Endothelial cell (in vitro differentiated cells): ENCODE data around the gene TMEM200B. TPM values are rescaled to one million over a fixed set of nuclear protein-coding genes. Genes with fewer than 3 reads are reported as not detected.
A peak's percentile ranks its signal among the peaks of the same experiment; 100 is the strongest.

Experiments
- DNase-seq: peaks from one replicate; pipeline ENCODE4 v3.0.0; 2021; ENCODE audit warnings: low spot score
- H3K27ac Mint-ChIP-seq: one replicate; pipeline ENCODE4 v1.8.0; 2021; ENCODE audit warnings: mixed read lengths, inconsistent platforms; ENCODE audit not compliant: unreplicated experiment
- H3K27me3 Mint-ChIP-seq: one replicate; pipeline ENCODE4 v1.8.0; 2021; ENCODE audit warnings: mild to moderate bottlenecking, moderate library complexity, mixed read lengths, inconsistent platforms; ENCODE audit not compliant: unreplicated experiment
- H3K36me3 Mint-ChIP-seq: one replicate; pipeline ENCODE4 v1.8.0; 2021; ENCODE audit warnings: mild to moderate bottlenecking, low read depth, mixed read lengths, inconsistent platforms; ENCODE audit not compliant: unreplicated experiment
- H3K4me1 Mint-ChIP-seq: one replicate; pipeline ENCODE4 v1.8.0; 2021; ENCODE audit warnings: mild to moderate bottlenecking, mixed read lengths, inconsistent platforms; ENCODE audit not compliant: unreplicated experiment
- H3K4me3 Mint-ChIP-seq: one replicate; pipeline ENCODE4 v1.8.0; 2021; ENCODE audit warnings: mild to moderate bottlenecking, mixed read lengths, inconsistent platforms; ENCODE audit not compliant: unreplicated experiment
- H3K9me3 Mint-ChIP-seq: one replicate; pipeline ENCODE4 v1.8.0; 2021; ENCODE audit warnings: mixed read lengths, inconsistent platforms; ENCODE audit not compliant: unreplicated experiment
- CTCF ChIP-seq: fragments of 200-600 bp; sonication (generic); IDR thresholded peaks from one replicate; pipeline ENCODE4 v1.5.0; 2021; ENCODE audit warnings: antibody characterized with exemption; ENCODE audit not compliant: unreplicated experiment
- total RNA-seq: library from RNA; stranded (reverse); fragmentation: NEBNext Ultra II Directional; extraction: Animal tissue kit (Norgen Biotek cat#: 25700); gene quantifications from one replicate; pipeline ENCODE4 v1.2.1, GENCODE V29; 2021; ENCODE audit not compliant: unreplicated experiment

The TMEM200B gene
- total RNA-seq, 1 donor from 2014 or later, result 0.95 TPM

DNA sequence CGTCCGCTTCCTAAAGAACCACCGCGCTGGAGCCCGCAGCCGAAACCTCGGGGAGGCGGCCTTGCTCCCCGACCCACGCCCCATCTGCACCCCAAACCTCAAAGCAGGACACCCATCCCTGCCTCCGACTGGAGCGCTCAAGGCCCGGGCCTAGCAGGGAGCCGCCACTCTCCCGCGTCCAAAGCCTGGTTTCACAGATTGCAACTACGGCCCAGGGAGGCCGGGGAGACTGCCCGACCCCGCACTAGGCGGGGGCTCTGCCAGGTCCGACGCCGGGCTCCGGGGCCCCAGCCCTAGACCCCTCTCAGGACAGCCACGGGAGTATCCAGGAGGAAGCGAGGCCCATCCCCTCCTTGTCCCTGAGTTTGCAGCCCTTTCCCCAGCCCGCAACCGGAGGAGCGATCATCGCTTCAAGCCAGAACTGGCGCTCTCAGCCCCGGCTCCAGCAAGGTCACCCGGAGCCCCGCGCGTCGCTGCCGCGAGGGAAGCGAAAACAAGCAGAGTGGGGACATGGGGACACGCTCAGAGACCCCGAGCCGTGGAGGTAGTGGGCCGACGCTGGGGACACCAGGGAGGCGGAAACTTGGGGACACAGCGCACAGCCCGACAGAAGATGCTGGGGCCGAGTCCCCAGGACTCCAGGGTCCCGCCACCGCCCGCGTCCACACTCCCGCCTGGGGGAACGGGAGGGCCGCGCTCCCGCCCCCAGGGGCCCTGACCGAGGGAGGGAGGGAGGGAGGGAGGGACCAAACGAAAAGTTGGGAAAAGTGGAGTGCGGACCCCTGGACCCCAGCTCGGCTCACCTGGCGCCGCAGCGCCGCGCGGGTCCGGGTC is 433 bp downstream of the TMEM200B start:
- peaks cover 15% of the 10 kb centered on the region for H3K36me3 Mint-ChIP-seq
- peaks cover 8% of the 10 kb centered on the region for H3K27me3 Mint-ChIP-seq
- no peaks in the 10 kb centered on the region for H3K9me3 Mint-ChIP-seq
- no peak for TF ChIP-seq CTCF
- H3K4me1 Mint-ChIP-seq, result peaks cover 6% of the 10 kb centered on the region
- peak overlapping the region; percentile 62 for H3K4me3 Mint-ChIP-seq
- no peak overlapping the region for H3K27ac Mint-ChIP-seq
- DNase-seq, result peak; percentile 49

GRCh38 chr1:29122682-29123052 is 1.0 kb downstream of the TMEM200B start:
- peak; percentile 15 for DNase-seq
- no peak for TF ChIP-seq CTCF
- H3K4me3 Mint-ChIP-seq, result no peak overlapping the region
- peaks cover 6% of the 10 kb centered on the region for H3K4me1 Mint-ChIP-seq
- H3K9me3 Mint-ChIP-seq, result no peaks in the 10 kb centered on the region
- peaks cover 16% of the 10 kb centered on the region for H3K36me3 Mint-ChIP-seq
- H3K27ac Mint-ChIP-seq, result no peak overlapping the region
- H3K27me3 Mint-ChIP-seq, result peaks cover 8% of the 10 kb centered on the region

- H3K4me1 Mint-ChIP-seq, result peaks cover 6% of the 10 kb centered on the region
- H3K9me3 Mint-ChIP-seq, result no peaks in the 10 kb centered on the region
- no peak overlapping the region for H3K27ac Mint-ChIP-seq
- H3K27me3 Mint-ChIP-seq, result peaks cover 12% of the 10 kb centered on the region
- H3K36me3 Mint-ChIP-seq, result peaks cover 22% of the 10 kb centered on the region
- DNase-seq, result peak; percentile 32
- TF ChIP-seq CTCF, result no peak
- no peak overlapping the region for H3K4me3 Mint-ChIP-seq
Observed at GRCh38 chr1:29121936-29122681, 1.6 kb downstream of the TMEM200B start.

GRCh38 chr1:29121516-29121935 is 2.2 kb downstream of the TMEM200B start:
- Mint-ChIP-seq H3K4me3 (no peak overlapping the region), H3K9me3 (no peaks in the 10 kb centered on the region), H3K27ac (no peak overlapping the region), H3K36me3 (peaks cover 27% of the 10 kb centered on the region), H3K27me3 (peaks cover 12% of the 10 kb centered on the region), H3K4me1 (peaks cover 6% of the 10 kb centered on the region)
- TF ChIP-seq CTCF, result no peak
- peak; percentile 44 for DNase-seq
